H1 (cell line): ENCODE data around the gene MCRS1.

Experiments
- POLR2AphosphoS5 ChIP-seq: IDR thresholded peaks from 2 replicates; pipeline ENCODE4 v1.6.1; 2011; ENCODE audit warnings: low read depth, low read length
- TF ChIP-seq, protein P1 (sequence below), 3 experiments: IDR thresholded peaks; 1 replicate in 2 of 3; 2 replicates in 1 of 3; pipeline versions ENCODE4 v1.5.1 to v1.6.1; 2011; ENCODE audit warnings: low read length in 3 of 3, mild to moderate bottlenecking in 3 of 3, inconsistent platforms in 2 of 3, low read depth in 1 of 3, moderate library complexity in 1 of 3; ENCODE audit not compliant: insufficient read depth in 1 of 3; ENCODE audit errors: control extremely low read depth in 1 of 3

GRCh38 chr12:49538510-49539403 is 29.2 kb downstream of the MCRS1 start, which contains the start of gene KCNH3:
- TF ChIP-seq, protein P1, sequence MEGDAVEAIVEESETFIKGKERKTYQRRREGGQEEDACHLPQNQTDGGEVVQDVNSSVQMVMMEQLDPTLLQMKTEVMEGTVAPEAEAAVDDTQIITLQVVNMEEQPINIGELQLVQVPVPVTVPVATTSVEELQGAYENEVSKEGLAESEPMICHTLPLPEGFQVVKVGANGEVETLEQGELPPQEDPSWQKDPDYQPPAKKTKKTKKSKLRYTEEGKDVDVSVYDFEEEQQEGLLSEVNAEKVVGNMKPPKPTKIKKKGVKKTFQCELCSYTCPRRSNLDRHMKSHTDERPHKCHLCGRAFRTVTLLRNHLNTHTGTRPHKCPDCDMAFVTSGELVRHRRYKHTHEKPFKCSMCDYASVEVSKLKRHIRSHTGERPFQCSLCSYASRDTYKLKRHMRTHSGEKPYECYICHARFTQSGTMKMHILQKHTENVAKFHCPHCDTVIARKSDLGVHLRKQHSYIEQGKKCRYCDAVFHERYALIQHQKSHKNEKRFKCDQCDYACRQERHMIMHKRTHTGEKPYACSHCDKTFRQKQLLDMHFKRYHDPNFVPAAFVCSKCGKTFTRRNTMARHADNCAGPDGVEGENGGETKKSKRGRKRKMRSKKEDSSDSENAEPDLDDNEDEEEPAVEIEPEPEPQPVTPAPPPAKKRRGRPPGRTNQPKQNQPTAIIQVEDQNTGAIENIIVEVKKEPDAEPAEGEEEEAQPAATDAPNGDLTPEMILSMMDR (IDR thresholded peaks at IDR 0.05; ENCODE audit: control extremely low read depth in 1 of 3, insufficient read depth in 1 of 3, low read depth in 1 of 3, low read length in 3 of 3) = no peak
- no peak for TF ChIP-seq POLR2AphosphoS5
